SU-DHL-6 (cell line): ENCODE data around the gene RAET1L.
A peak's percentile ranks its signal among the peaks of the same experiment; 100 is the strongest.
"Not testable (repeated sequence)": the region's sequence is repeated elsewhere in the genome, so short reads cannot be mapped to it uniquely, and the experiment has no call there.

Experiments used
- H2AFZ ChIP-seq: fragments of 200-600 bp; sonication (generic); 2 replicates; pipeline ENCODE4 v1.6.1; 2014; ENCODE audit warnings: low read depth, mild to moderate bottlenecking, moderate library complexity, mixed read lengths, antibody characterized with exemption, low read length; ENCODE audit not compliant: severe bottlenecking
- H3F3A ChIP-seq: fragments of 200-600 bp; shearing (Covaris generic); 2 replicates; pipeline ENCODE4 v1.6.0; 2016; ENCODE audit warnings: antibody characterized with exemption, mild to moderate bottlenecking; ENCODE audit not compliant: insufficient read depth
- H3K27ac ChIP-seq: fragments of 200-600 bp; sonication (generic); 2 replicates; pipeline ENCODE4 v1.5.1; 2016; ENCODE audit warnings: low read depth, mild to moderate bottlenecking, low read length, moderate library complexity, mixed read lengths
- H3K27me3 ChIP-seq: fragments of 200-600 bp; sonication (generic), shearing (Covaris generic); 2 replicates; pipeline ENCODE4 v1.6.0; 2014; ENCODE audit warnings: mild to moderate bottlenecking, low read length
- H3K36me3 ChIP-seq: fragments of 200-600 bp; sonication (generic); 2 replicates; pipeline ENCODE4 v1.6.1; 2014; ENCODE audit warnings: mild to moderate bottlenecking, low read length, mixed read lengths
- H3K4me2 ChIP-seq: fragments of 300-600, 200-600 bp; shearing (Covaris generic), sonication (generic); 2 replicates; pipeline ENCODE4 v1.6.0; 2014; ENCODE audit warnings: low read length, low read depth, mild to moderate bottlenecking; ENCODE audit not compliant: poor library complexity, severe bottlenecking
- H3K4me3 ChIP-seq: fragments of 200-600 bp; sonication (generic); 2 replicates; pipeline ENCODE4 v1.5.1; 2014; ENCODE audit warnings: antibody characterized with exemption, low read length, mild to moderate bottlenecking, mixed read lengths; ENCODE audit not compliant: insufficient read depth, poor library complexity, severe bottlenecking
- H3K79me2 ChIP-seq: fragments of 200-600 bp; sonication (generic); 2 replicates; pipeline ENCODE4 v1.6.1; 2014; ENCODE audit warnings: mild to moderate bottlenecking, low read length, moderate library complexity; ENCODE audit not compliant: insufficient read depth
- H3K9ac ChIP-seq: fragments of 200-600 bp; sonication (generic); 2 replicates; pipeline ENCODE4 v1.7.0; 2014; ENCODE audit warnings: mild to moderate bottlenecking, low read length
- H3K9me2 ChIP-seq: fragments of 200-600 bp; sonication (generic); replicated peaks from 2 replicates; pipeline ENCODE4 v1.6.1; 2014; ENCODE audit warnings: low read length; ENCODE audit not compliant: insufficient read depth
- H3K9me3 ChIP-seq: fragments of 200-600 bp; sonication (generic); 2 replicates; pipeline ENCODE4 v1.6.1; 2014; ENCODE audit warnings: low read length, mixed read lengths; ENCODE audit not compliant: insufficient read depth
- H4K20me1 ChIP-seq: fragments of 200-600 bp; sonication (generic); 2 replicates; pipeline ENCODE4 v1.6.1; 2014; ENCODE audit warnings: low read depth, mild to moderate bottlenecking, antibody characterized with exemption, low read length, moderate library complexity, mixed read lengths
- CTCF ChIP-seq: fragments of 200-600 bp; sonication (generic); IDR thresholded peaks from one replicate; pipeline ENCODE4 v1.5.1; 2017; ENCODE audit warnings: antibody characterized with exemption, mild to moderate bottlenecking, low read length, moderate library complexity; ENCODE audit not compliant: insufficient read depth, poor library complexity, severe bottlenecking
- EZH2phosphoT487 ChIP-seq: fragments of 200-600 bp; sonication (generic), shearing (Covaris generic); conservative IDR thresholded peaks from 2 replicates; pipeline ENCODE4 v1.6.1; 2018; ENCODE audit warnings: mild to moderate bottlenecking, antibody characterized with exemption, low read length, moderate library complexity, mixed read lengths

RAET1L gene

GRCh38 chr6:150068151-150068550 is 42.8 kb upstream of the RAET1L start:
- Histone ChIP-seq H3K9me3 (no peaks in the 10 kb centered on the region), H3K4me2 (peak overlapping the region; percentile 63), H3K36me3 (no peaks in the 10 kb centered on the region), H3K79me2 (no peaks in the 10 kb centered on the region), H3K4me3 (peak overlapping the region; percentile 84), H3K9ac (peak overlapping the region; percentile 67), H3K9me2 (no peaks in the 10 kb centered on the region), H2AFZ (peak overlapping the region; percentile 92), H3K27me3 (no peaks in the 10 kb centered on the region), H4K20me1 (no peaks in the 10 kb centered on the region), H3K27ac (no peak overlapping the region), H3F3A (no peaks in the 10 kb centered on the region)
- no peak for TF ChIP-seq EZH2phosphoT487
- TF ChIP-seq CTCF = no peak

GRCh38 chr6:150065083-150065482 is 39.8 kb upstream of the RAET1L start:
- no peak overlapping the region for H3K27ac ChIP-seq
- H3K9me2 ChIP-seq = no peaks in the 10 kb centered on the region
- no peaks in the 10 kb centered on the region for H3K9me3 ChIP-seq
- H3K4me2 ChIP-seq = no peak overlapping the region
- H2AFZ ChIP-seq = no peak overlapping the region
- no peak for TF ChIP-seq CTCF
- H3K36me3 ChIP-seq = no peaks in the 10 kb centered on the region
- H3K9ac ChIP-seq = no peak overlapping the region
- no peak overlapping the region for H3K4me3 ChIP-seq
- no peaks in the 10 kb centered on the region for H3F3A ChIP-seq
- H4K20me1 ChIP-seq = no peaks in the 10 kb centered on the region
- H3K79me2 ChIP-seq = no peaks in the 10 kb centered on the region
- H3K27me3 ChIP-seq = no peaks in the 10 kb centered on the region

- TF ChIP-seq EZH2phosphoT487 (no peak), CTCF (no peak)
- Histone ChIP-seq H3K4me2 (no peak overlapping the region), H2AFZ (no peak overlapping the region), H3F3A (no peaks in the 10 kb centered on the region), H3K79me2 (no peaks in the 10 kb centered on the region), H3K27me3 (no peaks in the 10 kb centered on the region), H3K9ac (no peak overlapping the region), H3K9me2 (no peaks in the 10 kb centered on the region), H3K36me3 (no peaks in the 10 kb centered on the region), H3K27ac (no peak overlapping the region), H3K9me3 (no peaks in the 10 kb centered on the region), H4K20me1 (no peaks in the 10 kb centered on the region), H3K4me3 (no peak overlapping the region)
Measured at GRCh38 chr6:150063640-150064039, 38.3 kb upstream of the RAET1L start.

- not testable (repeated sequence) for H3F3A ChIP-seq, H3K36me3 ChIP-seq, H3K9ac ChIP-seq, H3K27ac ChIP-seq, H3K79me2 ChIP-seq, H3K4me2 ChIP-seq, H2AFZ ChIP-seq, H4K20me1 ChIP-seq, H3K9me3 ChIP-seq, H3K27me3 ChIP-seq, H3K4me3 ChIP-seq, H3K9me2 ChIP-seq
Measured at GRCh38 chr6:150059973-150060372, 34.6 kb upstream of the RAET1L start.
